ENCODE results near the gene LDLRAD3.

Gene LDLRAD3

DNA sequence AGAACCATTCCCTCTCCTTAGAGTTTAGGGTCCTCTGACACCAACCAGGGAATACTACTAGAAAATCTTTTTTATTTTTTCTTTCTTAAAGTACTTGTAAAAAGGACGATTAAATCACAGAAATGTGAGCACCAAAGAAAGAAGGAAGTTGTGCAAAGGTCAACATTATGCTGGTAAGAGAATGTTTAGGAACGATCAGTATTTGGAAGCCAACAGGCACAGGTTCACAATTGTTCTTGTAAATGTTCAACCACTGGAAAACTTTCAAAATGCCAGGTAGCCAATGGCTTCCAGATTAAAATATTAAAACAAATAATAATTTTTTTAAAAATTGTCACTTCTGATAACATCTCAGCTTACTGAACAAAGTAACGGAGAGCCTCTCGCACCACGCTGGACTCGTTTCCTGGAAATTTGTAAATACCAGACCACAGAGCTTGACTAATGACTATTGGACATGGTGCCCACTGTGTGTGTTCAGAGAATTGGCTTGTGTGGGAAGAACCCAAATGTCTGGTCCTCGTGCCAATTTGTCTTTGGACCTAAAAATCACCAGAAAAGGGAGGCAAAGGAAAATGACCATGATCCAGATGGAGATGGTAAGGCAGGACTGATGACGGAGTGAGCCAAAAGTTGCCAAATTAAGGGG lies 324.6 kb downstream of the LDLRAD3 start:
- TF ChIP-seq, protein P1, sequence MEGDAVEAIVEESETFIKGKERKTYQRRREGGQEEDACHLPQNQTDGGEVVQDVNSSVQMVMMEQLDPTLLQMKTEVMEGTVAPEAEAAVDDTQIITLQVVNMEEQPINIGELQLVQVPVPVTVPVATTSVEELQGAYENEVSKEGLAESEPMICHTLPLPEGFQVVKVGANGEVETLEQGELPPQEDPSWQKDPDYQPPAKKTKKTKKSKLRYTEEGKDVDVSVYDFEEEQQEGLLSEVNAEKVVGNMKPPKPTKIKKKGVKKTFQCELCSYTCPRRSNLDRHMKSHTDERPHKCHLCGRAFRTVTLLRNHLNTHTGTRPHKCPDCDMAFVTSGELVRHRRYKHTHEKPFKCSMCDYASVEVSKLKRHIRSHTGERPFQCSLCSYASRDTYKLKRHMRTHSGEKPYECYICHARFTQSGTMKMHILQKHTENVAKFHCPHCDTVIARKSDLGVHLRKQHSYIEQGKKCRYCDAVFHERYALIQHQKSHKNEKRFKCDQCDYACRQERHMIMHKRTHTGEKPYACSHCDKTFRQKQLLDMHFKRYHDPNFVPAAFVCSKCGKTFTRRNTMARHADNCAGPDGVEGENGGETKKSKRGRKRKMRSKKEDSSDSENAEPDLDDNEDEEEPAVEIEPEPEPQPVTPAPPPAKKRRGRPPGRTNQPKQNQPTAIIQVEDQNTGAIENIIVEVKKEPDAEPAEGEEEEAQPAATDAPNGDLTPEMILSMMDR (IDR thresholded peaks at IDR 0.05; ENCODE audit: insufficient read depth, low read depth, low read length, missing control alignments) = no peak
- no peak overlapping the region for H3K4me3 ChIP-seq (ENCODE audit: low read length)
- DNase-seq (ENCODE audit: low read depth) = no peak

DNA sequence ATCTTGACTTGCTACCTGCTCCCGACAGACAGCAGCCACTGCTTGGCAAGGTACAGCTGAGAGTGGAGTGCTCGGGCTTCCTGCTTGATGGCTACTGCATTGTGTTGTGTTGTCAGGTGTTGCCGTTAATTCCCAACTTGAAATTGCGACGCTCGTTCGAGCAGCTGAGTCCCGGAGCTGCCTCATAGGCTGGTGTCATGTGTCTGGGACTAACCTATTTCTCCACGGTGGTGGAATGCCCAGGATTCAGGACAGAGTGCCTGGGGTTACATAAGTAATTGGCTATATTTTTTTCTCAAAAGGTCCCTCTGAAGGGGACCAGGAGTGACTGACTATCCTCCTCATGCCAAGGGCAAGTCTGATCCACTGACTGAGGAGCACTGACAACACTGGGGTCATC lies 326.8 kb downstream of the LDLRAD3 start:
- TF ChIP-seq, protein P1 (IDR thresholded peaks at IDR 0.05; ENCODE audit: insufficient read depth, low read depth, low read length, missing control alignments) = no peak
- H3K4me3 ChIP-seq (ENCODE audit: low read length) = no peak overlapping the region
- no peak for DNase-seq (ENCODE audit: low read depth)

DNA sequence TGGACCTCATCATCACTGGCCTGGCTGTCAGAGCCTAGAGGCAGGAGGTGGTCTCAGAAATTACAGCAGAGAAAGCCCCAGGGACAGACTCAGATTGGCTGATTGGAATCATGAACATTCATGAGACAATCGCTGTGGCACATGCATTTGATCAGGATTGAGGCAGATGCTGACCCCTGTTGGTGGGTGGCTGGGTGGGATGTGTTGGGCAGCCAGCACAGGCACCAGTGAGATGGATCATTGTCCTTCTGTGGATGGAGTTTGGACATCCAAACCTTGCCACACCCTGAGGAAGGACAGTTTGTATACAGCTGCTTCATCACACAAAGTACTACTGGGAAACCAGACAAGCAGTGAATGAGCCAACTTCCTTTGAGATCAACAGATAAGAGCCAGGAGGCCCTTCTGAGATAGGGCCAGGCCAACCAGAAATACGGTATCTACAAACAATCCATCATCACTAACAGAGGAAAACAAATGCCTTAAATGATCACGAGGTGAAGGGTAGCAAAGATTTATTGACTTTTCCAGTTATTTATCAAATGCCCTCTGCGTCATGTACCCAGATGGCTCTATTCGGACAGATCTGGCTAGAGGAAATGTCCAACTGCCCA lies 328.0 kb downstream of the LDLRAD3 start:
- H3K4me3 ChIP-seq (ENCODE audit: low read length) = no peak overlapping the region
- TF ChIP-seq, protein P1 (IDR thresholded peaks at IDR 0.05; ENCODE audit: insufficient read depth, low read depth, low read length, missing control alignments) = no peak
- no peak for DNase-seq (ENCODE audit: low read depth)

DNA sequence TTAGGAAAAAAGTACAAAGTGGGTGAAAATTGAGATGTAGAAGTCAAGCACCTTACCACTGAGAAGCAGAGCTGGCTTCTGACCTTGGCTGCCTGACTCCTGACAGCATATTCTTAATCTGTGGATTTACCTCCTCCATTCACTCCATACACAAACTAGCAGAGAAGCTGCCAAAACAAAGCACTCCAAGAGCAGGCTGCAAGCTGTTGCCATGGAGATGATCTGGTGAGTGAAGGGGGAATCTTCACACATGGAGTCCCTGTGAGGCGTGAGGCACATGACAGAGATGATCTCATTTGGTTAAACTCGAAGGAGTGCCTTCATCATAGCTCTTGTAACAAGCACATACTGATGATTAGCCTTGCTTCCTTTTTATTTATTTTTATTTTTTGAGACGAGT lies 329.2 kb downstream of the LDLRAD3 start:
- DNase-seq (ENCODE audit: low read depth) = no peak
- no peak overlapping the region for H3K4me3 ChIP-seq (ENCODE audit: low read length)
- TF ChIP-seq, protein P1 (IDR thresholded peaks at IDR 0.05; ENCODE audit: insufficient read depth, low read depth, low read length, missing control alignments) = no peak

DNA sequence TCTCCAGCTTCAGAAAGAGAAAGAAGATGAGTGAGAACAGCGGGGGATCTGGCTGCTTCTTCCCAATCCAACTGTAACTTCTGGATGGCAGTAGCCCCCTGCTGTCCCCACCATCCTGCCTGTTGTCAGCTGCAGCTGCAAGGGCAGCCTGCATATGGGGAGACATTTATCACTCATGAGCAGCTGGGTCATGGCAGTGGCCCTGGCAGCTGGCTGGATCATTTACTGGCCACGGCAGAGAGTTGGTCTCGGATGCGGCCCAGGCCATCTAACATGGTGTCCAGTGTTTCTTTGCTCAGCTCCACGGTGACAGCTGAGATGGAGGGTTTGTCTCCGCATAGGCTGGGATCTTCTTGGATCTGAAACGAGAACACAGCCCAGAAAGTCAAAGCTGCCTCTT lies 330.6 kb downstream of the LDLRAD3 start:
- H3K4me3 ChIP-seq (ENCODE audit: low read length) = no peak overlapping the region
- TF ChIP-seq, protein P1 (IDR thresholded peaks at IDR 0.05; ENCODE audit: insufficient read depth, low read depth, low read length, missing control alignments) = no peak
- DNase-seq (ENCODE audit: low read depth) = no peak

DNA sequence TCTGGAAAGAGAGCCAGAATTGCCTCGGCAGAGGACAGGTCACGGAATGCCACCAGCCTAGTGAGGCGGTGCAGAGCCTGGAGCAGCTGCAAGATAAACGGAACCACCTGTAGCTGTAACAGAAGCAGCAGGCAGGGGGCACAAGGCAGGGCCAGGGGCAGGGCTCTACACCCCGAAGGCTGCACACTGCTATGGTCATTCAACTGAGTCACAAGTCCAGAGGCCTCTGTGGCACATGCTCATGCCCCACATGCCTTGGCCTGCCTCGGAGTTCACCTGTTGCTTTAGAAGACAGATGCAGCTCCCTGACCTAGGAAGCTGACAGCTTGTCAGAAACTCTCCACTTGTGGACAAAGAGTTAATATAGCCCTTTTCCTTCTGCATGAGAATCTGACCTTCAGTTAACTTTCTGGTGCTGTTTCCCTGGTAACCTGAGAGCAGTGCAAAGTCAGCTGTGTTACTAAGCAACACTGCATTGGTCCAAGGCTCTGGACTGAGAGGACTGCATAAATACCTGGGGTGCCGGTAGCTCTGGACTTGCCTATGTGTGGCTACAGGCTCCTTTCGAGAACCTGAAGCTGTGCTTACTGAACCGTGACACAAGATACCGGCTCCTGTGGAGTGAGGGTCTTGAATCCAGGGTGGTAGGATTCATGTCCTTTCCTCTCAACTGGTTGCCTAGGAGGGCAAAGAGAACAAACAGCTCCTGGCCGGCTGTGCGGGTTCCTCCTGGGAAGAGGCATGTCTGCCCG lies 334.8 kb downstream of the LDLRAD3 start:
- DNase-seq (ENCODE audit: low read depth) = peak; percentile 6
- no peak overlapping the region for H3K4me3 ChIP-seq (ENCODE audit: low read length)
- TF ChIP-seq, protein P1 (IDR thresholded peaks at IDR 0.05; ENCODE audit: insufficient read depth, low read depth, low read length, missing control alignments) = peak; percentile 10
